Activated T-cell treated with anti-CD3 and anti-CD28 coated beads, Interleukin-2, amount 50 U/mL, for 4 hours (primary cell): Measurements from ENCODE around the gene CEP72. TPM values are rescaled to one million over a fixed set of nuclear protein-coding genes. Genes with fewer than 3 reads are reported as not detected.

ENCODE experiments used
- ATAC-seq, 2 donors: fragments of 200-7000 bp; cut with Tn5 transposase; one replicate each; pipeline ENCODE4 v1.10.0; 2021
- DNase-seq: peaks from one replicate; pipeline ENCODE4 v3.0.0-alpha.2; 2020
- H3K27me3 Mint-ChIP-seq: one replicate; pipeline ENCODE4 v1.8.0; 2021; ENCODE audit warnings: low read depth, mixed read lengths
- H3K36me3 Mint-ChIP-seq: one replicate; pipeline ENCODE4 v1.8.0; 2022; ENCODE audit warnings: mixed read lengths; ENCODE audit not compliant: insufficient read depth
- H3K4me1 Mint-ChIP-seq: one replicate; pipeline ENCODE4 v1.8.0; 2021; ENCODE audit warnings: low read depth, mixed read lengths
- H3K4me3 Mint-ChIP-seq: one replicate; pipeline ENCODE4 v1.8.0; 2021; ENCODE audit warnings: mild to moderate bottlenecking, moderate library complexity, mixed read lengths
- H3K9me3 Mint-ChIP-seq: one replicate; pipeline ENCODE4 v1.8.0; 2021; ENCODE audit warnings: mixed read lengths
- total RNA-seq, 3 donors: library from RNA; stranded (reverse); gene quantifications; one replicate each; pipeline ENCODE4 v1.2.1, GENCODE V29; 2021

The CEP72 gene
- total RNA-seq, 3 donors from 2014 or later, result 19.7 to 20.4 (median 19.9) TPM

DNA sequence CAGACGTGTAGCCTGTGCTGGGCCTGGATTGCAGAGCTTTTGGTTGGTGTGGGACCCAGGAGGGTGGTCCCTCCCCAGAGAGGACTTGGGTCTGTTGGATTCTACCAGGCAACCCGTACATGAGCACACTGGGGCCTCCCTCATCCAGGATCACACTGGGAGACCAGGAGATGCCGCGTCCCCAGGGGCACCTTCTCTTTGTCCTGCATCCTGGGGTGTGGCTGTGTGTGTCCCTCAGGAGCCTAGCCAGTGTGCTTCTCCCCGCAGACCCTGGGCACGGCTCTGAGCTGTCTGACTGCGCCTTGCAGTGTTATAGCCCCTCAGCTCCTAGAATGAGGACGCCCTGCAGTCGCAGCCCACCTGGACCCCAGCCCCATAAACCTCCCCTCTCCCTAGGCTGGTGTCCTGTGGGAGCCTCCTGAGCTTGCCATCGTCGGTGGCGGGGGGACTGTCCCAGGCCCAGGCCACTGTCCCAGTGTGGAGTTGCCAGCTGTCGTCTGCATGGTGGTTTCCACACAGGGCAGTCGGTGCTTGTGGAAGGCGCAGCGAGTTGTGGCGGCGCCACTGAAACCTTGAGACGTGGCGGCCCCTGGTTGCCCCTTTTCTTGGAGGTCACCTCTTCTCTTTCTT, 27.6 kb downstream of the CEP72 start:
- H3K36me3 Mint-ChIP-seq, result peaks cover 35% of the 10 kb centered on the region
- no peaks in the 10 kb centered on the region for H3K27me3 Mint-ChIP-seq
- H3K4me1 Mint-ChIP-seq, result peaks cover 3% of the 10 kb centered on the region
- DNase-seq (no peak), ATAC-seq (no peak)
- H3K4me3 Mint-ChIP-seq, result no peak overlapping the region
- H3K9me3 Mint-ChIP-seq, result no peaks in the 10 kb centered on the region

DNA sequence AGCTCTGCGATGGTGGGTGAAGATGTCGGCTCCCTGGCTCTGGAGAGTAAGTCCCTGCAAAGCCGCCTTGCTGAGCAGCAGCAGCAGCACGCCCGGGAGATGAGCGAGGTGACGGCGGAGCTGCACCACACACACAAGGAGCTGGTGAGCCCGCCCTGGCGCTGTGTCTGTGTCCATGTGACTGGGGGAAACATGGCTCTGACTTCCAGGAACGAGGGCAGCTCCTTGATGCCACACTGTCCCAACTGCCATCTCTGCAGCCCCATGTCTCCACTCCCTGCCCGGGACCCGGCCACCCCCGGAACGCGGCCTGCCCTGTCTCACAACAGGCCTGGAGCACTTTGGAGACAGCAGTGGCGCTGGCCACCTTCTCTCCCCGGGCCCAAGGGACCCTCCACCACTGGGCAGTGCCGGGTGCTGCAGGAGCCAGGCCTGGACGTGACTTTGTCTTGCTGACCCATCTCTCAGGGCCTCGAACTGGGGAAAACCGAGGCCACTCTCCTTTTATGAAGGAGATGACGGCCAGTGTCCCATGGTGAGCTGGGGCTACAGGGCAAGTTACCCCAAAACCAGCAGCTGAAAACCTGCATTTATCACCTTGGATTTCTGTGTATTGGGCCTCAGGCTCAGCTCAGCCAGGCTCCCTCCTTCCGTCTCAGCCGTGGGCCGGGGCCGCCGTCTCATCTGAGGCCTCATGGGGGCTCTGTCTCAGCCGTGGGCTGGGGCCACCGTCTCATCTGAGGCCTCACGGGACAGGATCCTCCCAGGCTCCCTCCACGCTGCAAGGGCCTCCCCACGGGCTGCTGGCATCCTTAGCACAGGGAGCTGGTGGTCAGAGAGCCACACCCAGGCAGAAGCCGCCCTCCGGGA, 28.6 kb downstream of the CEP72 start:
- Mint-ChIP-seq H3K9me3 (no peaks in the 10 kb centered on the region), H3K36me3 (peaks cover 31% of the 10 kb centered on the region), H3K4me1 (peaks cover 3% of the 10 kb centered on the region), H3K27me3 (no peaks in the 10 kb centered on the region), H3K4me3 (no peak overlapping the region)
- DNase-seq, result no peak
- no peak for ATAC-seq

DNA sequence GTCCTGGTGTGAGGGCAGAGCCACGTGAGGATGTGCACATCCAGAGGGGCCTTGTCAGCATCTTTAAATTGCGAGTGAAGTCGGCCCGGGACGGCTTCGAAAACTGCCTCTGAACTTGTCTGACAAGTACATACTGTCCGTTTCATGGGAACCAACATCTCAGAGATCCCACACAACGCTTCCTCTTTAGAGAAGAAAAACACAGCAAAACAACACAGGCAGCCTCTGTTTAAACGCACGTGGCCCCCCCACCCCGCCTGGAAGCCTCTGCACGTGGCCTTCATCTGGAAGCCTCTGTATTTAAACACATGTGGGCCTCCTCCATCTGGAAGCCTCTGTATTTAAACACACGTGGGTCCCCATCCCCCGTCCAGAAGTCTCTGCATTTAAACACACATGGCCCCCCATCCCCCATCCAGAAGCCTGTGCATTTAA, 29.2 kb downstream of the CEP72 start:
- Mint-ChIP-seq H3K27me3 (no peaks in the 10 kb centered on the region), H3K4me3 (no peak overlapping the region), H3K9me3 (no peaks in the 10 kb centered on the region), H3K4me1 (peaks cover 3% of the 10 kb centered on the region), H3K36me3 (peaks cover 30% of the 10 kb centered on the region)
- ATAC-seq (no peak), DNase-seq (no peak)

DNA sequence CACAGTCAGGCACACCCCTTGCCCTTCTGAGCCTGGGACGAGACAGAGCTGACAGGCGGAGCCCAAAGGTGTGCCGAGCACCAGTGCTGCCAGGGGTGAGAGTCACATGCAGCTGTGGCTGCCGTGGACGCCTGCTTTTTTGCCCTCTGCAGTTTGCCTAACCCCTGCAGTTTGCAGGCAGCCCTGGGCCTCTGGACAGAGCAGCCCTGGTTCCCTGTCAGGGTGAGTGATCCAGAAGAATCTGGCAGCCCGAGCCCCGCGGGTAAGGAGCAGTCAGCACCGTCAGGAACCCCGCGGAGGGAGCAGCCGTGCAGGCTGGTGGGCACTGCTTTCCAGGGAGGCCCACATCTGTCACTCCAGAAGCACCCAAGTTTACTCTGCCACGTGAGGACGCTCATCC, 30.3 kb downstream of the CEP72 start:
- no peak for ATAC-seq
- peaks cover 3% of the 10 kb centered on the region for H3K4me1 Mint-ChIP-seq
- no peaks in the 10 kb centered on the region for H3K27me3 Mint-ChIP-seq
- no peak for DNase-seq
- peaks cover 27% of the 10 kb centered on the region for H3K36me3 Mint-ChIP-seq
- H3K4me3 Mint-ChIP-seq, result no peak overlapping the region
- no peaks in the 10 kb centered on the region for H3K9me3 Mint-ChIP-seq

DNA sequence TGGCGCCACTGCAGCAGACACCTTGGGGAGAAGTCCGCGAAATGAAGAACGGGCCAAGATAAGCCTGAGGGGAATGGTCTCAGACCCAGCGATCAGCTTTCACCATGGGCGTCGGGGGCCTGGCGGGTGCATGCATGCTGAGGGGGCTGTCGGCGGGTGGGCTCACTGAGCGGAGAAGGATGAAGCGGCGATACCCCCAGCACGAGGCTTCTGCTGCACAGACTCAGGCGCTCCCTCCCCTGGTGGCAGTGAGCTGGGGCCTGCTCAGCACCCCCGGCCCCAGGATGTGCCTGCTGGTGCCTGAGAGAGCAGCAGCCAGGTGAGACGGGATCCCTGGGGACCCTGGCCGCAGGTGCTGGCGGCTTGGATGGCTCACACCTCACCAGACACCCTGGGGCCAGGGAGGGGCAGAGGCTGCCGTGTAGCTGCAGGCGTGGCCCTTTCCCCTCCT, 31.2 kb downstream of the CEP72 start:
- Mint-ChIP-seq H3K4me1 (peaks cover 3% of the 10 kb centered on the region), H3K27me3 (no peaks in the 10 kb centered on the region)

DNA sequence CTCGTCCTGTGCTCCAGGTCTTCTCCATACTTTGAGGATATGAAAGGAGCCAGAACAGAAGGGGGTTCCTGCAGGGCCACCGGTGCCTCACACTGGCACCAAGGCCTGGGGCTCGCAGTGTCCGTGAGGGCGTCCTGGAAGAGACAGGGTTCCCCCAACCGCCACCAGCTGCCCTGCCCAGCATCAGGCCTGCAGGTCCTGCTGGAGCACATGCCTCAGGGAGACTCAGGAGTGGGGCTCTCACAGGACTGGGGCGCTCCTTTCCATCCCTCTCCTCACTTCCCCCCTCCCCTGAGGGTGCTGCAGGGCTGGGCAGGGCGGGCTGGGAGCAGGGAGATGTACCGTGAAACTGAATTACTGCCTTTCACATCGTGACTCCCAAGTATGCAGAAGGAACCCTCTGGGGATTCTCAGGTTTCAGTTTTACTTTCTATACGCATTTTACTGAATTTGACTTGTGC, 31.7 kb downstream of the CEP72 start:
- Mint-ChIP-seq H3K9me3 (no peaks in the 10 kb centered on the region), H3K4me3 (no peak overlapping the region), H3K36me3 (peaks cover 25% of the 10 kb centered on the region), H3K27me3 (no peaks in the 10 kb centered on the region), H3K4me1 (peaks cover 3% of the 10 kb centered on the region)
- DNase-seq (no peak), ATAC-seq (no peak)

More for the DNA sequence above, 31.2 kb downstream of the CEP72 start:
- ATAC-seq (no peak), DNase-seq (no peak)
- Mint-ChIP-seq H3K9me3 (no peaks in the 10 kb centered on the region), H3K36me3 (peaks cover 25% of the 10 kb centered on the region), H3K4me3 (no peak overlapping the region)

DNA sequence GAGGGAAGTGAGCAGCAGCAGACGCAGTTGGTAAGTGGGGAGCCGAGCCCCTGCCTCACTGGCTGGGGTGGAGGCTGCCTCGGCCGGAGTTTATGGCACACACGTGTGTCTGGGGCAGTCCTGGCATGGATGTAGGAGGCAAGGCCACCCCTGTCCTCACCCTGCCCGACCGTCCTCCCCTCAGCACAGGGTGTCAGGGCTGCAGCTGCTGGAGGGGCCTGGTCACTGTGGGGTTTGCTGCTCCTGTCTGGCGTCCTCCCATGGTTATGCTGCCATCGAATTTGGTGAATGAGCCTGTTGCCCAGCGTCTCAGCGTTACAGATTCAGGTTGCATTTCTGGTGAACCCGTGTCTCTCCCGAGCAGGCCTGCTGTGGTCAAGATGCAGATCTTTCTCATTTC, 32.4 kb downstream of the CEP72 start:
- Mint-ChIP-seq H3K4me3 (no peak overlapping the region), H3K9me3 (no peaks in the 10 kb centered on the region), H3K4me1 (peaks cover 3% of the 10 kb centered on the region), H3K36me3 (peaks cover 25% of the 10 kb centered on the region), H3K27me3 (no peaks in the 10 kb centered on the region)
- ATAC-seq, result no peak
- DNase-seq, result no peak

DNA sequence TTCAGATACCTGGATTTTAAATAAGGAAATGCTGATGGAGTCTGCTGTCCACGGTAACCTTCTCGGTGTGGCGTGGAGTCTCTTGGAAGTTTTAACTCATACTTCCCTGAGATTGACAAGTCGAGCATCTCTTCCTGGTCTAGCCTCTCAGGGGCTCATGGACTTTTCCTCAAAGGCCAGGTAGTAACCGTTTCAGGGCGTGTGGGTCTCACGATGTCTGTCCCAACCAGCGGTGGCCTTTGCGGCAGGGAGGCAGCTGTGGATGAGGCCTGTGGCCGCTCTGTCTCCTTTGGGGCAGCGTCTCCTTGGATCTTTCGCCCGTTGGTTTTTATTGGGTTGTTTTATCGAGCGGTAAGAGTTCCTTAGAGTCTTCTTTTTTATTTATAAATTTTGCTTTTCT, 32.8 kb downstream of the CEP72 start:
- Mint-ChIP-seq H3K4me1 (peaks cover 3% of the 10 kb centered on the region), H3K27me3 (no peaks in the 10 kb centered on the region), H3K4me3 (no peak overlapping the region), H3K9me3 (no peaks in the 10 kb centered on the region), H3K36me3 (peaks cover 25% of the 10 kb centered on the region)
- DNase-seq (no peak), ATAC-seq (no peak)

DNA sequence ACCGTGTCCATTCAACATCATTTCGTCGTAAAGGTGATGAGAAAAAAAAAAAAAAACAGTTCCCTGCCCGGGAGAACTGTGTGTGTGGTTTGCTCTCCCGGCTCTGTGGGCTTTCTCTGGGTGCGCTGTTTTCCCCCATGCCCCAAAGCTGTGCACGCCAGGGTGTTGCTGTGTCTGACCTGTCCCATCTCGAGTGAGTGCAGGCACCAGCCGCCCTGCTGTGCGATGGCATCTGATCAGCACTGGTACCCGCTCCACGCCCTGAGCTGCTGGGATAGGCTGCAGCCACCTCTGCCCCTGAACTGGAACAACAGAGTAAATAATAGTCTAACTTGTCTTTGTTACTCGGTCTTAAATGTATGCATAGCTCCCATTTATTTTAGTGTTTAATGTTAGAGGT, 33.3 kb downstream of the CEP72 start:
- no peaks in the 10 kb centered on the region for H3K9me3 Mint-ChIP-seq
- ATAC-seq (no peak), DNase-seq (no peak)
- no peaks in the 10 kb centered on the region for H3K27me3 Mint-ChIP-seq
- no peak overlapping the region for H3K4me3 Mint-ChIP-seq
- H3K36me3 Mint-ChIP-seq, result peaks cover 22% of the 10 kb centered on the region
- peaks cover 3% of the 10 kb centered on the region for H3K4me1 Mint-ChIP-seq

DNA sequence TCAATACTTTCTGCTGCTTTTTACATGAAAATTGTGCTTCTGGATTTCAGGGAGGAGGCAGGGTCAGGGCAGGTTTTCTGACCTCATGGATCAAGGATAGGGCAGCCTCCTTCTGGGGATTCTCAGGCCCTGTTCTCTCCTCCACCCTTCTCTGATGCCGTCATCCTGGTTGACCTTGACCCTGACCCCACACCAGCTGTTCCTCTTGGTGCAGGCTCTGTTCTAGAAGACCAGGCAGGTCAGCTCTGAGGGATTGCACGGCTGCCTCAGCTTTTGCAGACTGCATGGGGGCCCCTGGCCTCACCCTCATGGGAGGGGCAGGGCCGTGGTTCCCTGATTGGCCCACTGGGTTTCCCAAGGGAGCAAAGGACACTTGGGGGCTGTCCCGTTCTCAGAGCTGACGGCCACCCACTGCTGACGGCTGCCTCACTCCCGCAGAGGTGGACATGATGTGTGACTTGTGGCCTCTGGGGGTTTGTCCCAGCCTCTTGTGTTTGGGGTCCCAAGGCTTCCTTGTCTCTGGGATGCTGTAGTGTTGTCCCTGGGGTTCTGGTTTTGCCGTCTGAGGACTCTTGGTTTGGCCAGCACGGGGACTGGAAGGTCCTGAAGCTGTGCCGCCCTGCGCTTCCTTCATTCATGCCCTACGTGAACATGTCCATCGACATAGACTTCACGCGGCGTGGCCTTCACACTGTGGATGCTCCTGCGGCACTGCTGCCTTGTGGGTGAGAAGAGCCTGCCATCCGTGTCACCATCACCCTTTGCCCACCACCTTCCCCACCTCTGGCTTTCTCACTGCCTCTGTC, 34.5 kb downstream of the CEP72 start:
- no peak for DNase-seq
- H3K27me3 Mint-ChIP-seq, result no peaks in the 10 kb centered on the region
- H3K4me3 Mint-ChIP-seq, result no peak overlapping the region
- no peak for ATAC-seq
- H3K36me3 Mint-ChIP-seq, result peaks cover 21% of the 10 kb centered on the region
- H3K4me1 Mint-ChIP-seq, result peaks cover 3% of the 10 kb centered on the region
- no peaks in the 10 kb centered on the region for H3K9me3 Mint-ChIP-seq

DNA sequence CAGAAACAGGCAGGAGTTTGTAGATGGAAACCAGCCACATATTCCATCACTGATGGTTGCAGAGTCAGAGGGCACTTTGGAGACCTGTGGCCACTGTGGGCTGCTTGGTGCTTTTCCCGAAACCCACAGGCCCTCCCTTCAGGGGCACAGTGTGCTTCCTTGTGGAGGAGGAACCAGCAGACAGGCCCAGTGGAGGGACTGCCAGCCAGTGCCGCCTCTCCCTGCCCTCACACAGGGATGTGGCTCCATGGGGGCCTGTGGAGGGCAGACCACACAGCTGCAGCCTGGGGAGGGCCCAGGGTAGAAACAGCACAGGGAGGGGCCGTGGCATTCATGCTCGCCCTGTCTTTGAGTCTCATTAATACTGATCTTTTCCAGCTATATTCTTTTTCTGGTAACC, 35.2 kb downstream of the CEP72 start:
- H3K27me3 Mint-ChIP-seq, result no peaks in the 10 kb centered on the region
- H3K36me3 Mint-ChIP-seq, result peaks cover 21% of the 10 kb centered on the region
- peaks cover 3% of the 10 kb centered on the region for H3K4me1 Mint-ChIP-seq
- no peak overlapping the region for H3K4me3 Mint-ChIP-seq
- H3K9me3 Mint-ChIP-seq, result no peaks in the 10 kb centered on the region
- DNase-seq, result no peak
- ATAC-seq, result no peak

DNA sequence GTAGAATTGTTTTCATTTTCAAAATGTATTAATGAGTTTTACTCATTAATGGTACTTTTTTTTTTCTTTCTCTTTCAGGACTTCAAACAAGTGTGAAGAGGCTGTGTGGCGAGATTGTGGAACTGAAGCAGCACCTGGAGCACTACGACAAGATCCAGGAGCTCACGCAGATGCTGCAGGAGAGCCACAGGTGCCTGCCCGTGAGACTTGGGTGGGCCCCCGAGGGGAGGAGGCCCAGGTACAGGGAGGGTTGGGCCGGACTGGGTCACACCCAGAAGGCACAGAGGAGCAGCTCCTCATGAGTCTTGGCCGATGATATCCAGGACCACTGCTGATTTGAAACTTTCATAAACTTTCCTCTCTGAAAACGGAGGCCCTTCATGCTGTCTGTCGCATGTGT, 35.6 kb downstream of the CEP72 start:
- no peak overlapping the region for H3K4me3 Mint-ChIP-seq
- DNase-seq (no peak), ATAC-seq (no peak)
- no peaks in the 10 kb centered on the region for H3K9me3 Mint-ChIP-seq
- H3K36me3 Mint-ChIP-seq, result peaks cover 21% of the 10 kb centered on the region
- peaks cover 3% of the 10 kb centered on the region for H3K4me1 Mint-ChIP-seq
- no peaks in the 10 kb centered on the region for H3K27me3 Mint-ChIP-seq

DNA sequence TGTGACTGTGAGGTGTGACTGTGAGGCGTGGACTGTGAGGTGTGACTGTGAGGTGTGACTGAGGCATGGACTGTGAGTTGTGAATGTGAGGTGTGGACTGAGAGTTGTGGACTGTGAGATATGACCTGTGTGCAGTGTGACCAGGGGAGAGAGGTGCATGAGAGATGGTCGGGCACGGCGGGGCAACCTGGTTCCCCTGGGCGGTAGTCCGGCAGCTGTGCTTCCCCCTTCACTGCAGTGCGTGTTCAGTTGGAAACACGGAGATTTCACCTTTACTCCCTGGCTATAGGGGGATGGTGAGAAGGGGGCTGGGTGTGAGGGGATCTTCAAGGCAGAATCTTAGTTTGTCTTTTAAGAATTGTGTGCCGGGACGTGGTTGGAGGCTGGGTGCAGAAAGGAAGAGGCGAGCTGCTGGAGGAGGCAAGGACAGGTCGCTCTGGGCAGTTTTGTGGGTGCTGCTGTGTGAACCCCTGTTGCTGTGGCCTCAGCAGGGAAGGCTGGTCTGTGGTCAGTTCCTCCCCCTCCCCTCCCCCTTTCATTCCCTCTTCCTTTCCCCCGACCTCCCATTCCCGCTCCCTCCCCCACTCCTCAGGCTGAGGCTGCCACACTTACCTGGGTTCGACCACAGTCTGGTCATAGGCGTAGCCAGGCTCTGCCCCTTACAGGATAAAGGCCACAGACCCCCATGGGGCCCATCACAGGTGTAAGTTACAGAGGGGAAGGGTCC, 39.3 kb downstream of the CEP72 start:
- H3K27me3 Mint-ChIP-seq, result no peaks in the 10 kb centered on the region
- no peak for ATAC-seq
- H3K9me3 Mint-ChIP-seq, result no peaks in the 10 kb centered on the region
- peaks cover 17% of the 10 kb centered on the region for H3K36me3 Mint-ChIP-seq
- H3K4me3 Mint-ChIP-seq, result no peak overlapping the region
- no peak for DNase-seq
- no peaks in the 10 kb centered on the region for H3K4me1 Mint-ChIP-seq

DNA sequence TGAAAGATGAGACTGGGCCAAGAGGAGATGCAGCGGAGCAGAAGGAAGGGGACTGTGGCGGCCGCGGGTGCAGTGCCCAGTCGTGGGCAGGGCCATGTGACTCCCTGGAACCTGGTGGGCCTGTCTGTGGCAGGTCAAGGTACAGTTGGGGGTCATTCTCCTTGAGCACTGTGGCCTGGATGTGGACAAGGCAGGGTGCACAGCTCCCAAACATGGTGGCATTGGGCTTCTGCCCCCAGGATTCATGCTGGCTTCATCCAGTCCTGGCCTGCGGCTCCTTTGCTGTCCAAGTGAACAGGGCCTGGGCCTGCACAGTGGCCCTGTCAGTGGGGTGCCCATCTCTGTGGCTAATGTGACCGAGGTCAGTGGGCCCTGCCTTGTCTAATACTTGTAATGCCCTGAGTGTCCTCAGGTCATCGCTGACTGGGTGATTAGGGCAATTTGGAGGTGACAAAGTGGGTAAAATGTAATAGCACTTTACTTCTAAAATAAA, 39.9 kb downstream of the CEP72 start:
- Mint-ChIP-seq H3K4me1 (no peaks in the 10 kb centered on the region), H3K4me3 (no peak overlapping the region), H3K9me3 (no peaks in the 10 kb centered on the region), H3K36me3 (peaks cover 16% of the 10 kb centered on the region), H3K27me3 (no peaks in the 10 kb centered on the region)
- DNase-seq (no peak), ATAC-seq (no peak)
